OCI-LY3 (cell line): ENCODE measurements around the gene MINDY3.

Experiments
- EZH2phosphoT487 ChIP-seq: fragments of 200-600 bp; shearing (Covaris generic); IDR thresholded peaks from 2 replicates; pipeline ENCODE4 v1.6.1; 2018; ENCODE audit warnings: antibody characterized with exemption, mixed run types, low read depth
- TF ChIP-seq, protein P1 (sequence below): fragments of 200-600, 300-600 bp; sonication (generic); IDR thresholded peaks from 2 replicates; pipeline ENCODE4 v1.5.1; 2014; ENCODE audit warnings: antibody characterized with exemption, low read length, low read depth

- TF ChIP-seq, protein P1, sequence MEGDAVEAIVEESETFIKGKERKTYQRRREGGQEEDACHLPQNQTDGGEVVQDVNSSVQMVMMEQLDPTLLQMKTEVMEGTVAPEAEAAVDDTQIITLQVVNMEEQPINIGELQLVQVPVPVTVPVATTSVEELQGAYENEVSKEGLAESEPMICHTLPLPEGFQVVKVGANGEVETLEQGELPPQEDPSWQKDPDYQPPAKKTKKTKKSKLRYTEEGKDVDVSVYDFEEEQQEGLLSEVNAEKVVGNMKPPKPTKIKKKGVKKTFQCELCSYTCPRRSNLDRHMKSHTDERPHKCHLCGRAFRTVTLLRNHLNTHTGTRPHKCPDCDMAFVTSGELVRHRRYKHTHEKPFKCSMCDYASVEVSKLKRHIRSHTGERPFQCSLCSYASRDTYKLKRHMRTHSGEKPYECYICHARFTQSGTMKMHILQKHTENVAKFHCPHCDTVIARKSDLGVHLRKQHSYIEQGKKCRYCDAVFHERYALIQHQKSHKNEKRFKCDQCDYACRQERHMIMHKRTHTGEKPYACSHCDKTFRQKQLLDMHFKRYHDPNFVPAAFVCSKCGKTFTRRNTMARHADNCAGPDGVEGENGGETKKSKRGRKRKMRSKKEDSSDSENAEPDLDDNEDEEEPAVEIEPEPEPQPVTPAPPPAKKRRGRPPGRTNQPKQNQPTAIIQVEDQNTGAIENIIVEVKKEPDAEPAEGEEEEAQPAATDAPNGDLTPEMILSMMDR, result no peak
- no peak for TF ChIP-seq EZH2phosphoT487
Measured at GRCh38 chr10:15836807-15837206, 23.5 kb downstream of the MINDY3 start.
